ENCODE measurements around the gene USF3.

Gene USF3

GRCh38 chr3:113741086-113741485, 44.6 kb upstream of the USF3 start:
- DNase-seq (ENCODE audit: low read depth) = no peak
- no peak for TF ChIP-seq CTCF (IDR thresholded peaks at IDR 0.05; ENCODE audit: low read depth, low read length, missing control alignments)
- in situ Hi-C loops (cut with HindIII; ENCODE audit: low sequenced_read_pairs) = no loop called here
- no peak overlapping the region for H3K4me3 ChIP-seq (ENCODE audit: low read depth, low read length)

DNA sequence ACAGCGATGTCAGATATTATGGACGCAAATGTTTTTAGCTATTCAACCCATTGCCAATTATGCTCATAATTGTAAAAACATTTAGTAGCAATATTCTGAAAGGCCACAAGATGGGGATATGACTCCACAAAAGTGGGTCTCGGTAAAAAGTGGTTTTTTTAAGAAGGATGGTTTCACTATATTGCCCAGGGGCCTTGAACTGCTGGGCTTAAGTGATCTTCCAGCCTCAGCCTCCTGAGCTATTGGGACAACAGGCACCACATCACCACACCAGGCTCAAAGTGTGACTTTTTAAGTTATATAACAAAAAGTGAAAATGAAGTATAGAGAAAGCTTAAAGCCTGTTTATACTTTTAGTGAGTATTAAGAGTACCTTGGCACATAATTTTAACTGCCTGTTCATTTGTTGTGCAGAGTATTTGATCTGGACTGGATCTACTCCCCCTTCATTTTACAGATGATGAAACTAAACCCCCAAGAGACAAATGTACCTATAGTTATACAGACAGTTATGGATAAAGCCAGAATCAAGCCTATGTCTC, 40.2 kb upstream of the USF3 start:
- no peak overlapping the region for H3K4me3 ChIP-seq (ENCODE audit: low read depth, low read length)
- DNase-seq (ENCODE audit: low read depth) = peak; percentile 63
- TF ChIP-seq CTCF (IDR thresholded peaks at IDR 0.05; ENCODE audit: low read depth, low read length, missing control alignments) = peak; percentile 48
- in situ Hi-C loops (cut with HindIII; ENCODE audit: low sequenced_read_pairs) = no loop called here

DNA sequence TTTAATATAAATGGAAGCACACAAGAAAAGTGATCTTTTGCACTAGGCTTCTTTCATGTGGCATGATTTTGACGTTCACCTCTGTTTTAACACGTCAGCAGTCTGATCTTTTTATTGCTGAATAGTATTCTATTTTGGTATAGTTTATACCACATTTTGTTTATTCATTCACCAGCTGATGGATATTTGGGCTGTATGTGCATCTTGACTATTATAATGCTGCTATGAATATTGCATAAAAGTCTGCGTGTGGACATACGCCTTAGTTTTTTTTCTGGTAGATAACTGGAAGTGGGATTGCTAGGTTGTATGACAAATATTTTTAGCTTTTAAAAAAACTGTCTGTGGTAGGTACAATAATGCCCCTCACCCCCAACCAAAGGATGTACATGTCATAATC, 35.3 kb upstream of the USF3 start:
- TF ChIP-seq CTCF (IDR thresholded peaks at IDR 0.05; ENCODE audit: low read depth, low read length, missing control alignments) = no peak
- in situ Hi-C loops (cut with HindIII; ENCODE audit: low sequenced_read_pairs) = no loop called here
- DNase-seq (ENCODE audit: low read depth) = no peak
- no peak overlapping the region for H3K4me3 ChIP-seq (ENCODE audit: low read depth, low read length)

DNA sequence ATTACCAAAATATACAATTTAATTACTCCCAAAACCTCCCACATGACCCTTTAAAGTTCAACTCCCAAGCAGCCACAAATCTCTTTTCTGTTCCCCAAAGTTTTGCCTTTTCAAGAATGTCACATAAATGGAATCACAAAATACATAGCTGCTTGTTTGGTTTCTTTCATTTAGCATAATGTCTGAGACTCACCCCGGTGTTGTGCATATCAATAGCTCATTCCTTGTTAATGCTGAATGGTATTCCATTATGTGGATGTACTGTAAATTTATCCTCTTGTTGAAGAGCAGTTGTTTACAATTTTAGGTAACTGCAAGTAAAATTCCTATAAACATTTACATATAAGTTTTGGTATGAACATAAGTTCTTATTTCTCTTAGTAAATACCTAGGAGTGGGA, 34.1 kb upstream of the USF3 start:
- TF ChIP-seq CTCF (IDR thresholded peaks at IDR 0.05; ENCODE audit: low read depth, low read length, missing control alignments) = no peak
- no peak for DNase-seq (ENCODE audit: low read depth)
- in situ Hi-C loops (cut with HindIII; ENCODE audit: low sequenced_read_pairs) = no loop called here
- H3K4me3 ChIP-seq (ENCODE audit: low read depth, low read length) = no peak overlapping the region

- no peak for TF ChIP-seq CTCF (IDR thresholded peaks at IDR 0.05; ENCODE audit: low read depth, low read length, missing control alignments)
- H3K4me3 ChIP-seq (ENCODE audit: low read depth, low read length) = no peak overlapping the region
- no peak for DNase-seq (ENCODE audit: low read depth)
- in situ Hi-C loops (cut with HindIII; ENCODE audit: low sequenced_read_pairs) = no loop called here
Measured at GRCh38 chr3:113728661-113729060, 32.2 kb upstream of the USF3 start.

DNA sequence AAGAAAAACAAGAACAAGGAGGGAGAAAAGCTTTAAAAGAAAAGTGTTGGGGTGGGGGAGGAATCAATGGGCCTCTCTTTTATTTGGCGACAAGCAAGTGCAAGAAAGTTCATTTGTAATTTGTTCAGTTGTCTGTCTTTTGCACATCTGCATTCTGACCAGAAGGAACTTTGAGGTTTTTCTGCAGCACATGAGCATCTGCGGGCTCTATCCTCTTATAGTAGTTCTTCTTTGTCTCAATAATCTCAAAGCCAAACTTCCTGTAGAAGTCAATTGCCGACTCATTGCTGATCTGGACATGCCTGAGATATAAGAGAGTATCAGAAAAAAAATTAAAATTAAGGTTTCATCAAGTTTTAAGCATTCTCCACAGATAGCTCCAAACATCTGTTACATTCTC, 25.2 kb upstream of the USF3 start:
- TF ChIP-seq CTCF (IDR thresholded peaks at IDR 0.05; ENCODE audit: low read depth, low read length, missing control alignments) = no peak
- no peak for DNase-seq (ENCODE audit: low read depth)
- H3K4me3 ChIP-seq (ENCODE audit: low read depth, low read length) = no peak overlapping the region
- in situ Hi-C loops (cut with HindIII; ENCODE audit: low sequenced_read_pairs) = no loop called here

DNA sequence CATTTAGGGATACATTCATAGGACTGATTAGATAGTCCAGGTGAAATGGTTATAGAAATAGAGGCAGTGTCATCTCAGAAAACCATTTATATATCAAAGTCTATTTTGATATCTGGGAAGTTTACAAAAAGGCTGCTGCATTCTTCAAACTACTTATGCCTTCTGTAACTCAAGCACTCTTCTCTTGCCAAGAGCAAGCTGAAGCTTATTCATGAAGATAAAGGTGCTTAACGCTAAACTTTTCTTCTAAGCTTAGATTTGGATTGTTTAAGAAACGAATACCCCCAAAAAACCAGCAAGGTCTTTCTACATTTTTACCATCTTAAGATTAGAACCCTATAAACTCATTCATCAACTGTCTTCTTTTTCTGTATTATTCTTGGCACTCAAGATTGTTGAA, 23.3 kb upstream of the USF3 start:
- in situ Hi-C loops (cut with HindIII; ENCODE audit: low sequenced_read_pairs) = no loop called here
- TF ChIP-seq CTCF (IDR thresholded peaks at IDR 0.05; ENCODE audit: low read depth, low read length, missing control alignments) = no peak
- no peak overlapping the region for H3K4me3 ChIP-seq (ENCODE audit: low read depth, low read length)
- no peak for DNase-seq (ENCODE audit: low read depth)

All from astrocyte of the cerebellum (primary cell).